Prostate gland (tissue), 2 donors: ENCODE results near the gene NUP210L. TPM values are rescaled to one million over a fixed set of nuclear protein-coding genes. Genes with fewer than 3 reads are reported as not detected.
"Not testable (repeated sequence)": the region's sequence is repeated elsewhere in the genome, so short reads cannot be mapped to it uniquely, and the experiment has no call there.

Experiments
- DNase-seq: peaks from one replicate; pipeline ENCODE4 v3.0.0-alpha.2; 2019; ENCODE audit warnings: low spot score
- H3K27ac ChIP-seq, 2 donors: fragments of 200-600 bp; sonication (generic); 2 replicates each; pipeline ENCODE4 v1.5.1; 2017 to 2019
- H3K27me3 ChIP-seq: fragments of 200-600 bp; sonication (generic); replicated peaks from 2 replicates; pipeline ENCODE4 v1.5.1; 2019; ENCODE audit not compliant: insufficient read depth
- H3K36me3 ChIP-seq, 2 donors: fragments of 200-600 bp; sonication (generic); 1 replicate in 1 of 2; 2 replicates in 1 of 2; pipeline versions ENCODE4 v1.5.1 to v1.8.1; 2017 to 2019
- H3K4me1 ChIP-seq: fragments of 200-600 bp; sonication (generic); replicated peaks from 2 replicates; pipeline ENCODE4 v1.5.1; 2019
- H3K4me3 ChIP-seq, 2 donors: fragments of 200-600 bp; sonication (generic); 2 replicates each; pipeline ENCODE4 v1.5.1; 2017 to 2019
- H3K9me3 ChIP-seq: fragments of 200-600 bp; sonication (generic); 2 replicates; pipeline ENCODE4 v1.5.1; 2017
- POLR2A ChIP-seq: fragments of 450-650 bp; IDR thresholded peaks from one replicate; pipeline ENCODE4 v1.6.1; 2016; ENCODE audit warnings: antibody characterized with exemption, mild to moderate bottlenecking
- POLR2AphosphoS5 ChIP-seq: sonication (generic); formaldehyde crosslinking; IDR thresholded peaks from one replicate; pipeline ENCODE4 v1.6.1; 2017; ENCODE audit warnings: antibody characterized with exemption
- WGBS: methylation state at CpG from one replicate; pipeline ENCODE4 v1.1.5; 2018; 5-methylcytosine and 5-hydroxymethylcytosine counted together
- intact Hi-C: fragments of 100-400 bp; cut with DNase I; formaldehyde crosslinking; loops from one replicate; pipeline ENCODE4 v1.14.2; 2022
- total RNA-seq, 2 donors: library from RNA; depleted of rRNA; stranded (reverse); fragments of >200 nt; gene quantifications; one replicate each; pipeline ENCODE4 v1.1.0, GENCODE V29; 2016
- TF ChIP-seq, protein P1 (sequence below), 4 experiments: fragments of 200-600 bp in 2 of 4; fragments of 450-650 bp in 2 of 4; sonication (generic) in 2 of 4; IDR thresholded peaks; 1 replicate in 3 of 4; 2 replicates in 1 of 4; pipeline ENCODE4 v1.5.1; 2016 to 2019; ENCODE audit warnings: antibody characterized with exemption in 4 of 4, mild to moderate bottlenecking in 2 of 4, moderate library complexity in 2 of 4

NUP210L gene
- total RNA-seq, 2 donors from 2014 or later = 0.05 to 5.7 TPM

DNA sequence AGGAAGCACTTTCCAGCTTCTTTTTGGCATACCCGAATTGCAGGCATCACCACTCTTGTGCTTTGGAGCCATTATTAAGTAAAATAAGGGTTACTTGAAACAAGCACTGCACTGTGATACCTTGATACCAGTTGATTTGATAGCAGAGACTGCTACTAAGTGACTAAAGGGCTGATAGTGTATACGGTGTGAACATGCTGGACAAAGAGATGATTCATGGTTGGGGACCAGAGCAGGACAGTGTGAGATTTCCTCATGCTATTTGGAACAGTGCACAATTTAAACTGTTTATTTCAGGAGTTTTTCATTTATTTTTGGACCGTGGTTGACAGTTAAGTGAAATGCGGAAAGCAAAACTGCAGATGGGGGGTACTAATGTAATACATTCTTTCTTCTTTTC is 154.5 kb downstream of the NUP210L start:
- Histone ChIP-seq H3K27ac (no peak overlapping the region), H3K27me3 (no peaks in the 10 kb centered on the region), H3K36me3 (no peaks in the 10 kb centered on the region), H3K4me1 (no peaks in the 10 kb centered on the region), H3K4me3 (no peak overlapping the region), H3K9me3 (no peaks in the 10 kb centered on the region)
- intact Hi-C loops = no loop called here
- no peak for DNase-seq
- WGBS = 76% methylated on average over 4 of the region's 4 CpGs
- TF ChIP-seq POLR2AphosphoS5 = no peak
- TF ChIP-seq POLR2A = no peak
- TF ChIP-seq, protein P1, sequence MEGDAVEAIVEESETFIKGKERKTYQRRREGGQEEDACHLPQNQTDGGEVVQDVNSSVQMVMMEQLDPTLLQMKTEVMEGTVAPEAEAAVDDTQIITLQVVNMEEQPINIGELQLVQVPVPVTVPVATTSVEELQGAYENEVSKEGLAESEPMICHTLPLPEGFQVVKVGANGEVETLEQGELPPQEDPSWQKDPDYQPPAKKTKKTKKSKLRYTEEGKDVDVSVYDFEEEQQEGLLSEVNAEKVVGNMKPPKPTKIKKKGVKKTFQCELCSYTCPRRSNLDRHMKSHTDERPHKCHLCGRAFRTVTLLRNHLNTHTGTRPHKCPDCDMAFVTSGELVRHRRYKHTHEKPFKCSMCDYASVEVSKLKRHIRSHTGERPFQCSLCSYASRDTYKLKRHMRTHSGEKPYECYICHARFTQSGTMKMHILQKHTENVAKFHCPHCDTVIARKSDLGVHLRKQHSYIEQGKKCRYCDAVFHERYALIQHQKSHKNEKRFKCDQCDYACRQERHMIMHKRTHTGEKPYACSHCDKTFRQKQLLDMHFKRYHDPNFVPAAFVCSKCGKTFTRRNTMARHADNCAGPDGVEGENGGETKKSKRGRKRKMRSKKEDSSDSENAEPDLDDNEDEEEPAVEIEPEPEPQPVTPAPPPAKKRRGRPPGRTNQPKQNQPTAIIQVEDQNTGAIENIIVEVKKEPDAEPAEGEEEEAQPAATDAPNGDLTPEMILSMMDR (IDR thresholded peaks at IDR 0.05) = no peak

DNA sequence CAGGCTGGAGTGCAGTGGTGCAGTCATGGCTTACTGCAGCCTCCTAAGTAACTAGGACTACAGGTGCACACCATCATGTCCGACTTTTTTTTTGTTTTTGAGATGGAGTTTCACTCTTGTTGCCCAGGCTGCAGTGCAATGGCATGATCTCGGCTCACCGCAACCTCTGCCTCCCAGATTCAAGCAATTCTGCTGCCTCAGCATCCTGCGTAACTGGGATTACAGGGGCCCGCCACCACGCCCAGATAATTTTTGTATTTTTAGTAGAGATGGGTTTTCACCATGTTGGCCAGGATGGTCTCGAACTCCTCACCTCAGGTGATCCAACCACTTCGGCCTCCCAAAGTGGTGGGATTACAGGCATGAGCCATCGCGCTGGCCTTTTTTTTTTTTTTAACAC is 158.0 kb downstream of the NUP210L start:
- H3K36me3 ChIP-seq, H3K27ac ChIP-seq, H3K27me3 ChIP-seq, DNase-seq, H3K4me3 ChIP-seq, H3K9me3 ChIP-seq, H3K4me1 ChIP-seq: not testable (repeated sequence)
- WGBS = 94% methylated on average over 10 of the region's 10 CpGs
- intact Hi-C loops = loop anchor here (10.0 kb wide), 1 partner anchor 188 kb away; no protein-coding TSS in a partner anchor

DNA sequence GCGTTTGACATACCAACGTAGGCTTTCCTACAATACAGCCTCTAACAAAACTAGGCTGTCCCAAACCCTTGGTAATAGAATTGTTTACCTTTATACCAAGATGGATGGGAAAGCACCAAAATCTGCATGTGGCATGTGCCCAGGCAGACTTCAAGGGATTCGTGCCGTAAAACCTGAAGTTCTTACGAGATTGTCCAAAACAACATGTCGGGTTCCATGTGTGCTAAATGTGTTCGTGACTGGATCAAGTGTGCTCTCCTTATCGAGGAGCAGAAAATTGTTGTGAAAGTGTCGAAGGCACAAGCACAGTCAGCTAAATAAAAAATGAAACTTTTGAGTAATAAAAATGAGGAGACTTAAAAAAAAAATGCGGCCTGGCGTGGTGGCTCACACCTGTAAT is 159.2 kb downstream of the NUP210L start:
- Histone ChIP-seq H3K4me3 (no peak overlapping the region), H3K27me3 (no peaks in the 10 kb centered on the region), H3K27ac (no peak overlapping the region), H3K4me1 (peaks cover 3% of the 10 kb centered on the region), H3K36me3 (peaks cover 0 to 2% of the 10 kb centered on the region in 2 donors), H3K9me3 (no peaks in the 10 kb centered on the region)
- intact Hi-C loops = loop anchor here (10.0 kb wide), 1 partner anchor 189 kb away; no protein-coding TSS in a partner anchor
- TF ChIP-seq POLR2A = no peak
- no peak for TF ChIP-seq POLR2AphosphoS5
- TF ChIP-seq, protein P1 (IDR thresholded peaks at IDR 0.05) = no peak
- no peak for DNase-seq
- 94% methylated on average over 11 of the region's 11 CpGs for WGBS

DNA sequence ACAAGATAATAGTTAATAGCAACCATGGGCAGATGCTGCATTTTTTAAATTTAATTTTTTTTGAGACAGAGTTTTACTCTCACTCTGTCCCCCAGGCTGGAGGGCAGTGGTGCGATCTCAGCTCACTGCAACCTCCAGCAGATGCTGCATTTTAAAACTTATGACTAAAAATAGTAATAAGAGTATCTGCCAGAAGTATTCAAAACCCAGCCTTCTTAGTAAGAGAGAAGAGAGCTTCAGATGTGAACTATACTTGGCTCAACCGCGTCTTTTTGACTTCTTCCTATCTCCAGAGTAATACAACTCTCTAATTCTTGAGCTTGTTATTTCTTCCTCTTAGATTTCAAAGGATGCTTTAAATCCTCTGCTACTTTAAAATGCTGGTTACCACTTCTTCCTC is 159.7 kb downstream of the NUP210L start:
- peaks cover 3% of the 10 kb centered on the region for H3K4me1 ChIP-seq

GRCh38 chr1:153991806-153992205 is 163.1 kb downstream of the NUP210L start:
- TF ChIP-seq POLR2AphosphoS5 (no peak), POLR2A (no peak)
- TF ChIP-seq, protein P1 (IDR thresholded peaks at IDR 0.05) = no peak
- H3K4me3 ChIP-seq = peak overlapping the region; percentile 72 to 77
- WGBS = 97% methylated on average over 2 of the region's 2 CpGs

More for the DNA sequence above, 159.7 kb downstream of the NUP210L start:
- intact Hi-C loops = loop anchor here (10.0 kb wide), 1 partner anchor 190 kb away; no protein-coding TSS in a partner anchor
- H3K27me3 ChIP-seq = no peaks in the 10 kb centered on the region
- H3K27ac ChIP-seq = no peak overlapping the region
- no peak for DNase-seq
- no peak overlapping the region for H3K4me3 ChIP-seq
- H3K36me3 ChIP-seq = peaks cover 0 to 2% of the 10 kb centered on the region in 2 donors
- 74% methylated on average over 3 of the region's 3 CpGs for WGBS
- no peak for TF ChIP-seq POLR2A
- no peak for TF ChIP-seq POLR2AphosphoS5
- TF ChIP-seq, protein P1 (IDR thresholded peaks at IDR 0.05) = no peak
- H3K9me3 ChIP-seq = no peaks in the 10 kb centered on the region

More at GRCh38 chr1:153991806-153992205, 163.1 kb downstream of the NUP210L start:
- DNase-seq = no peak
- intact Hi-C loops = loop anchor here (10.0 kb wide), 1 partner anchor 193 kb away; no protein-coding TSS in a partner anchor
- Histone ChIP-seq H3K9me3 (no peaks in the 10 kb centered on the region), H3K27me3 (no peaks in the 10 kb centered on the region), H3K27ac (peak overlapping the region; percentile 88 to 93), H3K4me1 (peaks cover 3% of the 10 kb centered on the region), H3K36me3 (peaks cover 0 to 2% of the 10 kb centered on the region in 2 donors)
